Keratinocyte (primary cell): ENCODE results near the gene PCDH15. TPM values are rescaled to one million over a fixed set of nuclear protein-coding genes. Genes with fewer than 3 reads are reported as not detected.

Experiments used
- DNase-seq: peaks from one replicate; pipeline ENCODE4 v3.0.0-alpha.2; 2011; ENCODE audit warnings: low read depth, missing footprints, low spot score
- FAIRE-seq: peaks from 2 replicates; lab custom pipeline; 2011; peaks lifted over from hg19 to GRCh38; lab: Jason Lieb, UNC
- H2AFZ ChIP-seq: 2 replicates; pipeline ENCODE4 v1.6.0; 2012; ENCODE audit warnings: low read length, control low read depth, inconsistent platforms; ENCODE audit not compliant: control insufficient read depth
- H3K27ac ChIP-seq: 2 replicates; pipeline ENCODE4 v1.5.1; 2011; ENCODE audit warnings: low read length; ENCODE audit not compliant: control insufficient read depth, insufficient read depth
- H3K27me3 ChIP-seq: 3 replicates; pipeline ENCODE4 v1.6.0; 2011; ENCODE audit warnings: low read length; ENCODE audit not compliant: control insufficient read depth, insufficient read depth; ENCODE audit errors: extremely low read depth
- H3K36me3 ChIP-seq, 2 experiments: 2 replicates in 1 of 2; 3 replicates in 1 of 2; pipeline ENCODE4 v1.5.1; 2011; ENCODE audit warnings: low read length in 2 of 2, mild to moderate bottlenecking in 1 of 2; ENCODE audit not compliant: control insufficient read depth in 2 of 2, insufficient read depth in 2 of 2; ENCODE audit errors: extremely low read depth in 1 of 2
- H3K4me1 ChIP-seq: 3 replicates; pipeline ENCODE4 v1.5.1; 2011; ENCODE audit warnings: low read length; ENCODE audit not compliant: control insufficient read depth, insufficient read depth; ENCODE audit errors: extremely low read depth
- H3K4me2 ChIP-seq: 3 replicates; pipeline ENCODE4 v1.6.0; 2011; ENCODE audit warnings: low read depth, low read length; ENCODE audit not compliant: control insufficient read depth, insufficient read depth; ENCODE audit errors: extremely low read depth
- H3K4me3 ChIP-seq, 3 experiments: fragments of 200-600 bp in 1 of 3; sonication (generic) in 1 of 3; 2 replicates in 2 of 3; 3 replicates in 1 of 3; pipeline ENCODE4 v1.5.1; 2011 to 2016; ENCODE audit warnings: low read length in 3 of 3, mild to moderate bottlenecking in 3 of 3, control low read depth in 2 of 3, inconsistent platforms in 1 of 3, low read depth in 1 of 3, mixed read lengths in 1 of 3, mixed run types in 1 of 3, moderate library complexity in 1 of 3; ENCODE audit not compliant: control insufficient read depth in 2 of 3, insufficient read depth in 2 of 3; ENCODE audit errors: extremely low read depth in 1 of 3
- H3K79me2 ChIP-seq: 2 replicates; pipeline ENCODE4 v1.6.0; 2012; ENCODE audit warnings: low read length; ENCODE audit not compliant: control insufficient read depth, insufficient read depth
- H3K9ac ChIP-seq: 3 replicates; pipeline ENCODE4 v1.6.0; 2011; ENCODE audit warnings: low read length; ENCODE audit not compliant: control insufficient read depth, insufficient read depth; ENCODE audit errors: extremely low read depth
- H3K9me1 ChIP-seq: 3 replicates; pipeline ENCODE4 v1.6.0; 2011; ENCODE audit warnings: low read length; ENCODE audit not compliant: control insufficient read depth, insufficient read depth; ENCODE audit errors: extremely low read depth
- H3K9me3 ChIP-seq: 2 replicates; pipeline ENCODE4 v1.5.1; 2012; ENCODE audit warnings: low read depth, low read length; ENCODE audit not compliant: control insufficient read depth
- H4K20me1 ChIP-seq: 3 replicates; pipeline ENCODE4 v1.6.0; 2011; ENCODE audit warnings: low read length; ENCODE audit not compliant: control insufficient read depth, insufficient read depth; ENCODE audit errors: extremely low read depth
- CTCF ChIP-seq, 3 experiments: IDR thresholded peaks in 1 of 3; conservative IDR thresholded peaks in 1 of 3; optimal IDR thresholded peaks in 1 of 3; 2 replicates in 2 of 3; 3 replicates in 1 of 3; pipeline versions ENCODE3 to v1.5.1; 2011; ENCODE audit warnings: low read length in 3 of 3, mild to moderate bottlenecking in 3 of 3, moderate library complexity in 2 of 3, control low read depth in 1 of 3, inconsistent platforms in 1 of 3; ENCODE audit not compliant: insufficient read depth in 2 of 3; ENCODE audit errors: extremely low read depth in 1 of 3
- EZH2 ChIP-seq: IDR thresholded peaks from one replicate; pipeline ENCODE4 v1.6.1; 2012; ENCODE audit warnings: inconsistent platforms, mild to moderate bottlenecking, low read length, moderate library complexity
- dilution Hi-C: fragments of 300-500 bp; cut with MboI; formaldehyde crosslinking; loops from one replicate; pipeline ENCODE4 v1.7.0; 2020; ENCODE audit warnings: low sequenced_read_pairs; ENCODE audit not compliant: extremely low pct_ligation_motif_present
- polyA plus RNA-seq, 5 experiments: library from polyadenylated mRNA; depleted of rRNA in 3 of 5; stranded (reverse) in 3 of 5; stranded (forward) in 1 of 5; unstranded in 1 of 5; fragments of >200 nt; gene quantifications; 1 replicate in 1 of 5; 2 replicates in 3 of 5; 3 replicates in 1 of 5; pipeline versions ENCODE4 v1.2.1 to v1.2.3, GENCODE V29; 2011 to 2012; ENCODE audit warnings: missing spikeins in 2 of 5, low read depth in 1 of 5, low replicate concordance in 1 of 5

The PCDH15 gene
- polyA plus RNA-seq, 1 donor (not counting 4 experiments of a cell fraction or from before 2014, with no cell fraction given) = not detected

- Histone ChIP-seq H3K9ac (no peak overlapping the region), H4K20me1 (no peaks in the 10 kb centered on the region), H3K79me2 (no peaks in the 10 kb centered on the region), H2AFZ (no peak overlapping the region), H3K9me1 (no peaks in the 10 kb centered on the region), H3K36me3 (no peaks in the 10 kb centered on the region), H3K9me3 (no peaks in the 10 kb centered on the region), H3K4me3 (no peak overlapping the region), H3K4me2 (no peak overlapping the region), H3K27ac (no peak overlapping the region), H3K27me3 (no peaks in the 10 kb centered on the region), H3K4me1 (no peaks in the 10 kb centered on the region)
- dilution Hi-C loops = no loop called here
- DNase-seq (no peak), FAIRE-seq (no peak)
- no peak for TF ChIP-seq EZH2
- TF ChIP-seq CTCF (optimal IDR thresholded peaks at IDR 0.05 in 1 of 3, IDR thresholded peaks at IDR 0.05 in 1 of 3, conservative IDR thresholded peaks at IDR 0.05 in 1 of 3; ENCODE audit: extremely low read depth in 1 of 3, insufficient read depth in 2 of 3, low read length in 3 of 3) = no peak
These were observed 269.7 kb downstream of the PCDH15 start for GRCh38 chr10:54531296-54531695.

GRCh38 chr10:54530299-54530698 is 270.7 kb downstream of the PCDH15 start:
- H4K20me1 ChIP-seq = no peaks in the 10 kb centered on the region
- FAIRE-seq = no peak
- no peaks in the 10 kb centered on the region for H3K27me3 ChIP-seq
- H2AFZ ChIP-seq = no peak overlapping the region
- TF ChIP-seq EZH2 = no peak
- no peak for TF ChIP-seq CTCF (optimal IDR thresholded peaks at IDR 0.05 in 1 of 3, IDR thresholded peaks at IDR 0.05 in 1 of 3, conservative IDR thresholded peaks at IDR 0.05 in 1 of 3; ENCODE audit: extremely low read depth in 1 of 3, insufficient read depth in 2 of 3, low read length in 3 of 3)
- H3K9ac ChIP-seq = no peak overlapping the region
- no peaks in the 10 kb centered on the region for H3K9me3 ChIP-seq
- no peaks in the 10 kb centered on the region for H3K9me1 ChIP-seq
- H3K36me3 ChIP-seq = no peaks in the 10 kb centered on the region
- dilution Hi-C loops = no loop called here
- H3K4me1 ChIP-seq = no peaks in the 10 kb centered on the region
- no peak overlapping the region for H3K4me2 ChIP-seq
- H3K4me3 ChIP-seq = no peak overlapping the region
- no peak overlapping the region for H3K27ac ChIP-seq
- H3K79me2 ChIP-seq = no peaks in the 10 kb centered on the region
- DNase-seq = no peak
